Stimulated activated CD4-positive, alpha-beta T cell treated with anti-CD3 and anti-CD28 coated beads, Interleukin-15, amount 100 ng/mL, for 24 hours (primary cell): ENCODE measurements around the gene TGFB2.

Experiments used
- DNase-seq: peaks from one replicate; pipeline ENCODE4 v3.0.0-alpha.2; 2020

The TGFB2 gene

DNA sequence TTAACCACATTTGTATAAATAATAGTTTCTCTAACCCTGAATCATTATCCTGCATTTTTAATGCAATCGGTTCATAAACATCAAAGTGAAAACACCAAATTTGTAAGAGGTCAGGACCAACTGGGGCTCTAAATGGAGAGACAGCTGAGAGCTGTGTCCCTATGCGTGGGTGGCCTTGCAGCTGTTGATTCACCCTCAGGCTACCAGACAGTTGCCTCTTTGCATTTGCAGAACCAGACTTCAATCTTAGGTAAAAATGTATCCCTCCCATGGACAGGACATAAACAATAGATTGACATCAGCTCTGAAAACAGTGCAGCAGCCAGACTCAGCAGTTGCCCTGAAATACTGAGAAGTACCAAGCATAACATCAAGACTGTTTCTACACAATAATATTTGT is 8.8 kb upstream of the TGFB2 start:
- DNase-seq, result no peak

DNA sequence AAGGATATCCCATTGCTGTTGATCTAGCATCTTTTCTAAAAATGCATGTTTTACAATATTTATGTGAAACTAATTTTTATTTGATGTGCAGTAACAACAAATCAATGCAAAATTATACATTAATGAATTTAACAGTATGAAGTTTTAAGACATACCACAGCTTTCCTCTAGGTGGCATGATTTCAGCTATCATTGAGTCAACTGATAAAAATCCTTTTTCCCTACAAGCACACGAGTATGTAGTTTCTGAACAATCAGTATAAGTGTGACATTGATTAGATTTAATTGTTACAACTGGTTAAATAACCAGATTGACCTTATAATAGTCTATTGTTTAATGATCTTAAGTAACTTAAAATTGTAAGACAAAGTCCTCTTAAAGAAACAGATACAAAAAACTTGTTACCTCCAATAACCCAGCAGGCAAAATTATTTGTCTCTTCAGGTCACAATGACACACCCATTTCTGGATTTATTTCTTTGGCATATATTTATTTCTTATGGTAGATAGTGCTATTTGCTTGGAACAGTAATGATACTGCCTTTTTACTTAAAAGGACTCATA is 5.8 kb upstream of the TGFB2 start:
- DNase-seq, result no peak

DNA sequence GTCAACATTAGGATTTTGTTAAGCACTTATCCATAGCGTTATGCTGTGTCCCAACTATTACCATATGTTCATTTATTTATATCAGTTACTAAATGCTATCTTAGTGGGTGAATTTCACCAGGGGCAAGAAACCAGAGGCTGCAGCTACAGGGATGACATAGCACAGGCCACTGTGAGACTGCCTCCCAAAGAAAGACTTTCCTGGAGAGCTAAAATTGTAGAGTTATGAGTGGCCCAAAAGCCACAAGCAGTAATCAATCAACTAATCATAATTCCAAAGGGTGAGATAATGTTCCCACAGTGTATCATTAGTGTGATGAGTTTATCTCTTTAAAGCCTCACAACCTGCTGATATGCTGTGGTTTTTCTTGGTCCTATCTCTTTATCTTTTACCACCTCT is 3.8 kb upstream of the TGFB2 start:
- DNase-seq, result no peak

DNA sequence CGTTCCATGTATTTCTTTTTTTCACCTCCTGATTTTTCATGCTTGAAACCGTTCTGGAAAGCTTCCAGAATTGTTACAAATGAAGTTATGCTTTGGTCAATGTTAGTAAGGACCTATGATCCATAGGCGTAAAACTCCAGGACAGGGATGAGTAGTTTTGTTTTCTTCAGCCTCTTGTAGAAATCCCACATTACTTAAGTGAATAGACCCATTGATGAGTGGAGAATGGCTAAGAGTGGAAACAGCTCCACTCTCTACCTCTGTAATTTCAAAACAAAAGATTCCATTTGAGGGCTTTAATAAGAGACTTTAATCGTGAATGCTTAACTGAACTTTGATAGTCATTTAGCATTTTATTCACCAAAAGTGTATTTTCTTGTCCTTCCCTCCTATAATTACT is 3.0 kb upstream of the TGFB2 start:
- DNase-seq, result no peak

- peak; percentile 48 for DNase-seq
Measured at GRCh38 chr1:218345673-218346390, 696 bp downstream of the TGFB2 start.

DNA sequence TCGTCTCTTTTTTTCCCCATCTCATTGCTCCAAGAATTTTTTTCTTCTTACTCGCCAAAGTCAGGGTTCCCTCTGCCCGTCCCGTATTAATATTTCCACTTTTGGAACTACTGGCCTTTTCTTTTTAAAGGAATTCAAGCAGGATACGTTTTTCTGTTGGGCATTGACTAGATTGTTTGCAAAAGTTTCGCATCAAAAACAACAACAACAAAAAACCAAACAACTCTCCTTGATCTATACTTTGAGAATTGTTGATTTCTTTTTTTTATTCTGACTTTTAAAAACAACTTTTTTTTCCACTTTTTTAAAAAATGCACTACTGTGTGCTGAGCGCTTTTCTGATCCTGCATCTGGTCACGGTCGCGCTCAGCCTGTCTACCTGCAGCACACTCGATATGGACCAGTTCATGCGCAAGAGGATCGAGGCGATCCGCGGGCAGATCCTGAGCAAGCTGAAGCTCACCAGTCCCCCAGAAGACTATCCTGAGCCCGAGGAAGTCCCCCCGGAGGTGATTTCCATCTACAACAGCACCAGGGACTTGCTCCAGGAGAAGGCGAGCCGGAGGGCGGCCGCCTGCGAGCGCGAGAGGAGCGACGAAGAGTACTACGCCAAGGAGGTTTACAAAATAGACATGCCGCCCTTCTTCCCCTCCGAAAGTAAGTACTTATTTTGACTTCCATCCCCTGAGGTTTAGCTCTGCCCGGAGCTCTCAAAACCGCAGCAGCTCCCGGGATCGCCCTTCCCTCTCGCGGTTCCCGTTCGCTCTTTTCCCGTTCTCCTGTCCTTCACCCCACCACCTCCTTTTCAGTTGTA is 1.5 kb downstream of the TGFB2 start:
- peak; percentile 10 for DNase-seq

- DNase-seq, result peak; percentile 6
Measured at GRCh38 chr1:218347336-218347722, 2.2 kb downstream of the TGFB2 start.

GRCh38 chr1:218347723-218348627 is 2.8 kb downstream of the TGFB2 start:
- DNase-seq, result no peak

DNA sequence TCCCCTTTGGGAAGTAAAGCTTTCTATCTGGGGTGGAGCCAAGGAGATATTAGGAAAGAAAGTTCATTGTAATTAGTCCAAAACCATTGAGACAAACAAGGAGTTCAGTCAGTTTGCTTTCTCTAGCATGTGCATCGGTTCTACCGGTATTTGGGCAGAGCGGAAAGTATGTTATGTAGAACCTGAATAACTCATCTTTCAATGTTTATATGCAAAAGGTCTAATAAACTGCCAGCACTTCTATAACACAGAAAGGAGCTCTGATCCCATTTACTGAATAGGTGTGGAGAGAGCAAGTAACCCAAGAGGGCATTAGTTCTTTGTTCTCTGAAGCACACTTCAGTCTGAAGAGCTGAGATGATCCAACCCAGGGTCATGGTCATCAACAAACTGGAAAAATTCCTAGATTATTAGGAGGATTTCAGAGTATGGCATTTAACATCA is 3.5 kb downstream of the TGFB2 start:
- no peak for DNase-seq

- no peak for DNase-seq
Measured at GRCh38 chr1:218349348-218350034, 4.4 kb downstream of the TGFB2 start.

- no peak for DNase-seq
Measured at GRCh38 chr1:218350035-218350525, 4.9 kb downstream of the TGFB2 start.

GRCh38 chr1:218350801-218351266 is 5.7 kb downstream of the TGFB2 start:
- no peak for DNase-seq

DNA sequence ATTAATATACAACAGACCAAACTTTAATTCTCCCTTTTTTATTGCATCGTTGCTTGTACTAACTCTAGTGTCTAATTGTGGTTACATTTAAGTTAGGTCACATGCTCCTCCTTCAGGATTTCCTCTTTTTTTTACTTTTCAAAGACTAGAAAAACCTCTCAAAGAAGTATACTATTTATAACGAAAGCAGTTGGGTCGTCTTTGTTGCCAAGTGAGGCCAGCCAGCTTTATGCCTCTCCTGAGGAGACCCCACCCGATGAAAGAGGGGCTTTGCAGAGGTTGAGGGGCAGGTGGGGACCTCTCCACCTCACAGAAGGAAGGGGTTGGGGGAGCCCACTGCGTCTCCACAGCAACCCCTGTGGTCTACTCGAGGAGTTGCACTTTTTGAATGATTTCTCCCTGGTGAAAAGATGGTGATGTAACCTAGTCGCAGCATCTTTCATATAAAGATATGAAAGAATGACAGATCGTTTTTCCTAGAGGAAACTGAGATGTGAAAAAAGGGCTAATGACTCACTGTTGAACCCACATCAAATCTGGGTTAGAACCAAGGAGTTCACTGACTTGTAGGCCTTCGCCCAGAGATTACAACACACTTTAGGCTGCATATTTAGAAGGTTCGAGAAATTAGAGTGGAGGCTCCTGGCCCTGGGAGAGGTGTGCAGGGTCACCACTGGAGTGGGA is 6.4 kb downstream of the TGFB2 start:
- peak; percentile 28 for DNase-seq

DNA sequence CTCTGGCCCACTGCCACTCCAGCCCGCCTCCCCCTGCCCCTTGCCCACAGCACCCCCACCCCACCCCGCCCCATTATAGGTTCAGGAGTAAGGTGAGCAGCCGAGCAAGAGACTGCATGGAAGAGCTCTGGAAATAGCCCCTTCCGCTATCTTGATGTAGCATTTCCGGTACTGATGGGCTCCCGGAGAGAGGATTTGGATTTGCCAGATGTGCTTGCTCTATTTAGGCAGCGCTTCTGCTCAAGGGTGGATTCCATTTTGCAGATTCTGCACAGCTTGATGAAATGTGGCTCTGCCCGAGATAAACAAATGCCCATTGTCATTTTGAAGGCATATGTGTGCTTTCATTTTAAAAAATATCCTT is 6.9 kb downstream of the TGFB2 start:
- no peak for DNase-seq

DNA sequence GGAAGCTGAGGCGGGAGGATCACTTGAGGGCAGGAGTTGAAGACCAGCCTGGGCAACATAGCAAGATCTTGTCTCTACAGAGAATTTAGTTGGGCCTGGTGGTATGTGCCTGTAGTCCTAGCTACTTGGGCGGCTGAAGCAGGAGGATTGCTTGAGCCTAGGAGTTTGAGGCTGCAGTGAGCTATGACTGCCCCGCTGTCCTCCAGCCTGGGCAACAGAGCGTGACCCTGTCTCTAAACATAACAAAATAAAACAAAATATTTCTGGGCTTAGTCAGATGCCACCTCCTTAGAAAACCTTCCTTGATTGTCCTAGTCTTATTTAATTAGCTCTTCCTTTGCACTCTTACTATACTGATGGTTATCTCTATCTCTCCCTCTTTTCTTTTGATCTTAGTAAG is 8.5 kb downstream of the TGFB2 start:
- DNase-seq, result no peak

- DNase-seq, result no peak
Measured at GRCh38 chr1:218355278-218355677, 10.1 kb downstream of the TGFB2 start.

DNA sequence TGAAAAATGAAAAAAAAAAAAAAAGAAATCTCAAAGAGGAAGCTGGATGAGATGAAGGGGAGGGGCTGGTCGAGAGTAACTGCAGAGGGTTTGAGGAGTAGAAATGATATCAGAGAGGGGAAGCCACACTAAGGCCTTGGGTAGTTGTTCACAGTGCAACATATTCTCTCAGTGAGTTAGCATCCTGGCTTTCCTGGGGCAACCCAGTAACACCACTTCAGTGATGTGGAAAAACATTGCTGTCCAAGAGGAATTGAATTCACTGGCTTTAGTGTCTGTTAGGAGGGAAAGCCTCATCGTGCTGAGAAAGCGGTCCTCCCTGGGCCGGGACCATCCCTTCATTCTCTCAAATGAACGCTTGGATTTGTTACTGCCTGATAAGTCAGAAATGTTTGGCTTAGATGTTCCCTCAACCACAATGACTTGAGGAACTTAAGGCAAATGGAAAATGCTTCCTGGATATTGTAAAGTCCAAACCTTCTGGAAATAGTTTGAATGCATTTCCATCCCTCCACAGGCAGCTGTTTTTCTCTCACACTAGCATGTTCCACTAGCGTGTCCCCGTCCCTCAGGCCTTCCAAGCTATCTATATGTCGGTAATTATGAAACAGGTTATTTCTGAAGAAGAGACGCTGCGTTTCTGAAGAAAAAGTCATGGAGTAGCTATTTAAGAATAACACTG is 12.2 kb downstream of the TGFB2 start:
- DNase-seq, result no peak

- no peak for DNase-seq
Measured at GRCh38 chr1:218357893-218358232, 12.7 kb downstream of the TGFB2 start.

DNA sequence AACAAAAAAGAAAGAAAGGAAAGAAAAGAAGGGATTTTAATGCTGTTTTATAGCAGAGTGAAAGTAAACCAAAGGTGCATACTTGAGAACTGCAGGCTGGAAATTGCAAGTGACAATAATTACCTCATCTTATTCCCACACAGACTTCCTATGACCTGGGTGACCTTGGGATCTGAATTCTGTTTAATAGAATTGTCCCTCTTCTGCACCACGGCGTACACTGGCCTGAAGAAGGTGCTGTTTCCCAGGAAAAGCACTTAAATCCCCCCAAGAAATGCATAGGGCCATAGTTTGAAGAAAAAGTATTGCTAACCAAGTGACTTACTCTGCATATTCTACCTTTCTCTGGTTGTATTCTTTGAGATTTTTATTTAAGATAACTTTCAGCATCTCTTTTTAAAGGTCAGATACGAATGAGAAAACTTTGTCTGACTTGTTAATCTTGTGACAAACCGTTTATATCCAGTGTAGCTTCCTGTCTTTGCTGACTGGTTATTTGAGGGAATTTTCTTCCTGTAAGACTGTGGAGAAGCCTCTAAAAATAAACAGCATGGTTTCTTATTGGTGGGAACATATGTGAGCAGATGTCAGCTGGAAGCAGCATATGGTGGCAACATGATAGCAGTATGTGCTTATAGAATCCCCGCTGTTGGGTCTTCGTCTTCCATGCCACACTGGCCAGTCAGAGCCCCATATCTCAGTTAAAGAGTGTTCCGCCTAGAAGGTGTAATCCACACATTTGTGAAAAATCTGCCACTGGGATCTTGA is 16.3 kb downstream of the TGFB2 start:
- DNase-seq, result no peak

DNA sequence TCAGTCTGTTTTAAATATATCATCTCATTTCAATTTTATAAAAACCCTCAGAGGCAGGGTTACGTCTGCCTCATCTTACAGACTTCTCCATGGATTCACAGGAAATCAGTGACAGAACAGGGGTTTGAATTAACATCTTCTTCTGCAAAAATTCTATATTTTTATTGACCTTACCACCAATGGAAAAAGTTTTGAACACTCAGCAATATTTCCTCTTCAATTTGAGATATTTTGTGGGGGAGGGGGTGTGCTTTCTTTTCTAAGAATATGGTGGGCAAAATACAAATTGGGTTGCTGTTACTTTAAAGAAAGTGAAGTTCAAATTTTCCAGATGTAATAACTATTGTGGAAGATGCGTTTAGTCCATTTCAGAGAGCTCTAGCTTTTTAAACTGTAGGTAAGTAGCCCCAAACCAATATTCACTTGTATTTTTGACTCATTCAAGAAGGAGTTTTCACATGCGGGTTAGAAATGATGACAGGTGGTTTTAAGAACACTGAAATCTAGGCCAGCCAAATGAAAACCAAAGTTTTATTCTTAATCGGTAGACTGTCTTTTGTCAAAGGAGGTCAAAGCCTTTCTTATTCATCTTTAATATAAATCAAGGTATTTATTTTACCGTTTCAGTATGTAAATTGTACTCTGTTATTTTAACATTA is 17.4 kb downstream of the TGFB2 start:
- DNase-seq, result no peak
